GM21447 (cell line): ENCODE data around the gene NME5.
"Not testable (repeated sequence)": the region's sequence is repeated elsewhere in the genome, so short reads cannot be mapped to it uniquely, and the experiment has no call there.

Experiments used
- ATAC-seq: cut with Tn5 transposase; IDR thresholded peaks from one replicate; pipeline ENCODE4 v1.9.1; 2021; ENCODE audit not compliant: unreplicated experiment

NME5 gene

DNA sequence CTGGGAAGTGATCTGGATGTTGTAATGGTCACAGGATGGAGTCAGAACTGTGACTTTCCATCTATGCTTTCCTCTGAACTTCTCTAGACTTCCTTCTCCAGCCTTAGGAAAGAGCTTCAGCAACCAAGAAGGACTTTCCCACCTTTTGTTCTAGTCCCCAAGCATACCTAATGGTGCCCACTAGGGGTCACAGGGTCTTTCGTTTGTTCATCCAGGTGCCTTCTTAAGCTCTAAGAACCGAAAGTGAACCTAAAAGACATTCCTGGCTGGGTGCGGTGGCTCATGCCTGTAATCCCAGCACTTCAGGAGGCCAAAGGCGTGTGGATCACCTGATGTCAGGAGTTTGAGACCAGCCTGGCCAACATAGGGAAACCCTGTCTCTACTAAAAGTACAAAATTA is 57.2 kb downstream of the NME5 start:
- no peak for ATAC-seq

DNA sequence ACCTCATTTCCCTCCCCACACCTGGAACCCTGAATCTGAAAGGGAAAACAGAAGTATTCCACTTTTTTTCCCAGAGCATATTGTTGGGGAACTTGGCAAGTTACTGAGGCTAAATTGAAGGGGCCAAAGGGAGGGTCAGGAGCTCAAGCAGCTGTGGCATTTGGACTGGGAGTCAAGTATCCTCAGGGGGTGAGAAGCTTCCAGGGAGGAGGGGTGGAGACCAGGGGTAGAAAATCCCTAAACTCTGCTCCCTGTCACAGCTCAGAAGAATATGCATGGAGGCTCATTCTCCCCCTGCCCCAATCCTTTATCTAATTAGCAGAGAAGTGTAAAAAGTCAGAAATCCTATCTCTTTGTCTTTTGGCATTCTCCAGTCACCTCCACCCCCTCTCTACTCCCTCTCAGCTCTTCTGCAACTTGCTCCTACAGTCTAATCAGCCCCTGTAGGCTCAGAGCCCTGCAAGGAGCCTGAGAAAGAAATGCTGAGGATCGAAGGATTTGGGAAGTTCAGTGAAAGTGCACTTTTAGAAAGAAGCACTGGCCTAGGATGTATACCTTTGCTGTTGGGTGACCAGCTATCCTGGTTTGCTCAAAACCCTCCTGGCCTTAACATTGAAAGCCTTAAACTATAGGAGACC is 61.1 kb downstream of the NME5 start:
- ATAC-seq = no peak

GRCh38 chr5:138077064-138077696 is 62.0 kb downstream of the NME5 start:
- no peak for ATAC-seq

DNA sequence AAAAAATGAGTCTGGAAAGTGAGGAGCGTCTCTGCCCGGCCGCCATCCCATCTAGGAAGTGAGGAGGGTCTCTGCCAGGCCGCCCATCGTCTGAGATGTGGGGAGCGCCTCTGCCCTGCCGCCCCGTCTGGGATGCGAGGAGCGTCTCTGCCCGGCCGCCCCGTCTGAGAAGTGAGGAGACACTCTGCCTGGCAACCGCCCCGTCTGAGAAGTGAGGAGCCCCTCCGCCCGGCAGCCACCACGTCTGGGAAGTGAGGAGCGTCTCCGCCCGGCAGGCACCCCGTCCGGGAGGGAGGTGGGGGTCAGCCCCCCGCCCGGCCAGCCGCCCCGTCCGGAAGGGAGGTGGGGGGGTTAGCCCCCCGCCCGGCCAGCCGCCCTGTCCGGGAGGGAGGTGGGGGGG is 69.2 kb downstream of the NME5 start:
- not testable (repeated sequence) for ATAC-seq

GRCh38 chr5:138068742-138069600 is 70.3 kb downstream of the NME5 start:
- ATAC-seq = no peak

DNA sequence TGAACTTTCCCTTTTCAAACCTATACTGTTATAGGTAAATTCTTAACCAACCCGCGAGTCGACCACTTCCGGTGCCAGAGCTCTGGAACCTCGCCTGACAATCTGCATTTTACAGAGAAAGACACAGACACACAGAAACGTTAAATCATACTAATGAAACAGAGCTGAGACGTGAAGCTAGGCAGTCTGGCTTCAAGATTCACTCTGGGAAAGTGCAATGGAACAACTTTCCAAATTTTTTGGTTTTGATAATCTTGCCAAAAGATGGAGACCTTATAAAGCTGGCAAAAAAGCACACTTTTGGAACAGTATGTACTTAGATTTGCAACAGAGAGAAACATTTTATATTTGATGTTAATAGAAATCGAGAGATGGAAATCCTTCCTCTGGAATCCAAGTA is 71.3 kb downstream of the NME5 start:
- ATAC-seq = no peak
